Measurements from ENCODE around the gene FCHSD1. TPM values are rescaled to one million over a fixed set of nuclear protein-coding genes. Genes with fewer than 3 reads are reported as not detected.
A peak's percentile ranks its signal among the peaks of the same experiment; 100 is the strongest.
"Not testable (repeated sequence)": the region's sequence is repeated elsewhere in the genome, so short reads cannot be mapped to it uniquely, and the experiment has no call there.

The FCHSD1 gene
- polyA plus RNA-seq, 2 donors = 10.3 to 16.2 TPM

DNA sequence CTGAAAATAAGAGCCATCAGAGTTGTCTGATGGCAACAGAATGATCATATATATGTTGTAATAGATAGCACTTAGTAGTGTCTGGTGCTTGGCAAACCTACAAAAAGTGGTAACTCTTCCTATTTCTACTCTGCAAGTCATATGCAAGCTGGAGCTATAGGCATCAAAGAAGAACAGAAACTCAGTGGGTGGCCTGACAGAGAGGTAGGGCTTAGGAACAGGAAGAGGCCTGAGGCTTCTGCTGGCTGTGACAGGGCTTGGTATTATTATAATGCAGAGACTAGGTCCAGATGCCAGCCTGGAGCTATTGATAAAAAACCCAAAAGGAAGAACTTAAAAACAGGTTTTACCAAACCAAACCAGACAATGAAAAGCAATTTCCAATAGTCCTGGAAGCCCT, 28.0 kb downstream of the FCHSD1 start:
- Histone ChIP-seq H3K4me1 (ENCODE audit: control insufficient read depth in 2 of 2, insufficient read depth in 2 of 2, low read length in 1 of 2) (no peaks in the 10 kb centered on the region), H3K27me3 (ENCODE audit: control insufficient read depth in 1 of 2, insufficient read depth in 2 of 2, low read length in 2 of 2) (no peaks in the 10 kb centered on the region), H3K36me3 (ENCODE audit: control insufficient read depth in 2 of 2, insufficient read depth in 2 of 2, low read length in 1 of 2) (peaks cover 19 to 21% of the 10 kb centered on the region in 2 donors), H3K27ac (ENCODE audit: low read depth in 2 of 2, low read length in 1 of 2) (no peak overlapping the region), H3K9me3 (ENCODE audit: control insufficient read depth in 2 of 2, insufficient read depth in 1 of 2, low read depth in 1 of 2, low read length in 1 of 2) (no peaks in the 10 kb centered on the region), H3K4me3 (ENCODE audit: low read depth in 1 of 2, low read length in 2 of 2) (no peak overlapping the region)

GRCh38 chr5:141618804-141619554, 32.2 kb downstream of the FCHSD1 start, which contains the start of gene DIAPH1:
TSS of gene DIAPH1 (minus strand) at chr5:141619000. CDS start at chr5:141618914, 86 bp downstream.
- H3K27ac ChIP-seq (ENCODE audit: low read depth in 2 of 2, low read length in 1 of 2) = peak within 1 kb of the TSS; percentile 97
- peaks cover 4 to 9% of the 10 kb centered on the region in 2 donors for H3K36me3 ChIP-seq (ENCODE audit: control insufficient read depth in 2 of 2, insufficient read depth in 2 of 2, low read length in 1 of 2)
- no peaks in the 10 kb centered on the region for H3K27me3 ChIP-seq (ENCODE audit: control insufficient read depth in 1 of 2, insufficient read depth in 2 of 2, low read length in 2 of 2)
- H3K4me3 ChIP-seq (ENCODE audit: low read depth in 1 of 2, low read length in 2 of 2) = peak within 1 kb of the TSS; percentile 85 to 87
- no peaks in the 10 kb centered on the region for H3K9me3 ChIP-seq (ENCODE audit: control insufficient read depth in 2 of 2, insufficient read depth in 1 of 2, low read depth in 1 of 2, low read length in 1 of 2)
- WGBS, 2 donors = 1 to 2% methylated on average over 65 to 70 of the region's 70 CpGs
- no peaks in the 10 kb centered on the region for H3K4me1 ChIP-seq (ENCODE audit: control insufficient read depth in 2 of 2, insufficient read depth in 2 of 2, low read length in 1 of 2)

GRCh38 chr5:141618030-141618803, 33.0 kb downstream of the FCHSD1 start:
- Histone ChIP-seq H3K4me3 (ENCODE audit: low read depth in 1 of 2, low read length in 2 of 2) (peak overlapping the region; percentile 85 to 87), H3K27ac (ENCODE audit: low read depth in 2 of 2, low read length in 1 of 2) (peak overlapping the region; percentile 97), H3K4me1 (ENCODE audit: control insufficient read depth in 2 of 2, insufficient read depth in 2 of 2, low read length in 1 of 2) (no peaks in the 10 kb centered on the region), H3K36me3 (ENCODE audit: control insufficient read depth in 2 of 2, insufficient read depth in 2 of 2, low read length in 1 of 2) (peaks cover 4 to 5% of the 10 kb centered on the region in 2 donors), H3K9me3 (ENCODE audit: control insufficient read depth in 2 of 2, insufficient read depth in 1 of 2, low read depth in 1 of 2, low read length in 1 of 2) (no peaks in the 10 kb centered on the region), H3K27me3 (ENCODE audit: control insufficient read depth in 1 of 2, insufficient read depth in 2 of 2, low read length in 2 of 2) (no peaks in the 10 kb centered on the region)
- 1% methylated on average over 35 to 36 of the region's 36 CpGs for WGBS, 2 donors

GRCh38 chr5:141617682-141618029, 33.6 kb downstream of the FCHSD1 start:
- WGBS, 2 donors = 4 to 6% methylated on average over 9 of the region's 9 CpGs
- peak overlapping the region; percentile 85 to 87 for H3K4me3 ChIP-seq (ENCODE audit: low read depth in 1 of 2, low read length in 2 of 2)
- H3K4me1 ChIP-seq (ENCODE audit: control insufficient read depth in 2 of 2, insufficient read depth in 2 of 2, low read length in 1 of 2) = no peaks in the 10 kb centered on the region
- H3K36me3 ChIP-seq (ENCODE audit: control insufficient read depth in 2 of 2, insufficient read depth in 2 of 2, low read length in 1 of 2) = peaks cover 4% of the 10 kb centered on the region in 2 donors
- H3K27ac ChIP-seq (ENCODE audit: low read depth in 2 of 2, low read length in 1 of 2) = peak overlapping the region; percentile 97
- H3K27me3 ChIP-seq (ENCODE audit: control insufficient read depth in 1 of 2, insufficient read depth in 2 of 2, low read length in 2 of 2) = no peaks in the 10 kb centered on the region
- no peaks in the 10 kb centered on the region for H3K9me3 ChIP-seq (ENCODE audit: control insufficient read depth in 2 of 2, insufficient read depth in 1 of 2, low read depth in 1 of 2, low read length in 1 of 2)

- no peaks in the 10 kb centered on the region for H3K27me3 ChIP-seq (ENCODE audit: control insufficient read depth in 1 of 2, insufficient read depth in 2 of 2, low read length in 2 of 2)
- peak overlapping the region in 1 of 2 donors; percentile 97 for H3K27ac ChIP-seq (ENCODE audit: low read depth in 2 of 2, low read length in 1 of 2)
- H3K4me1 ChIP-seq (ENCODE audit: control insufficient read depth in 2 of 2, insufficient read depth in 2 of 2, low read length in 1 of 2) = no peaks in the 10 kb centered on the region
- peak overlapping the region in 1 of 2 donors; percentile 87 for H3K4me3 ChIP-seq (ENCODE audit: low read depth in 1 of 2, low read length in 2 of 2)
- no peaks in the 10 kb centered on the region for H3K9me3 ChIP-seq (ENCODE audit: control insufficient read depth in 2 of 2, insufficient read depth in 1 of 2, low read depth in 1 of 2, low read length in 1 of 2)
- WGBS, 2 donors = 42 to 45% methylated on average over 2 of the region's 2 CpGs
- H3K36me3 ChIP-seq (ENCODE audit: control insufficient read depth in 2 of 2, insufficient read depth in 2 of 2, low read length in 1 of 2) = peaks cover 4% of the 10 kb centered on the region in 2 donors
Observed at GRCh38 chr5:141617128-141617527, 34.1 kb downstream of the FCHSD1 start.

GRCh38 chr5:141615991-141616720, 35.1 kb downstream of the FCHSD1 start:
- Histone ChIP-seq H3K27ac (ENCODE audit: low read depth in 2 of 2, low read length in 1 of 2) (no peak overlapping the region), H3K4me3 (ENCODE audit: low read depth in 1 of 2, low read length in 2 of 2) (peak overlapping the region in 1 of 2 donors; percentile 87), H3K9me3 (ENCODE audit: control insufficient read depth in 2 of 2, insufficient read depth in 1 of 2, low read depth in 1 of 2, low read length in 1 of 2) (no peaks in the 10 kb centered on the region), H3K27me3 (ENCODE audit: control insufficient read depth in 1 of 2, insufficient read depth in 2 of 2, low read length in 2 of 2) (no peaks in the 10 kb centered on the region), H3K4me1 (ENCODE audit: control insufficient read depth in 2 of 2, insufficient read depth in 2 of 2, low read length in 1 of 2) (no peaks in the 10 kb centered on the region), H3K36me3 (ENCODE audit: control insufficient read depth in 2 of 2, insufficient read depth in 2 of 2, low read length in 1 of 2) (peaks cover under 1 to 4% of the 10 kb centered on the region in 2 donors)
- WGBS, 2 donors = 58 to 63% methylated on average over 9 of the region's 9 CpGs

DNA sequence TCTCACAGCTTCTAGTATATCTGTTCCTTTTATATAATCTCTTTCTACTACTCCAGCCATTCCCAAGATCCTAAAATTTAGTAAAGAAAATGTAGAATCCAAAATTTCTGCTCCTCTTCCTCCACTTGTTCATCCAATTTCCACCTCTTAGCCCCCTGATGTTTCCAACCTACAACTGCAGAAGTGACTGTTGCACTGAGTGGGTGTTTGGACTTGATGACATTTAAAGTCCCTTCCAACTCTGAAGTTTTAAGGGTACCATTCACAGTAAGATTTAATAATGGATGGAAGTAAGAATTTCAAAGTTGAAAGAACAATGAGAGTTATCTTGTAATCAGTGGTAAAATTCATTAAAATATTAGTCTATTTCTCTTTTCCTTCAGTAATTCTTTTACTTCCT, 37.9 kb downstream of the FCHSD1 start:
- H3K27ac ChIP-seq (ENCODE audit: low read depth in 2 of 2, low read length in 1 of 2) = no peak overlapping the region
- no peaks in the 10 kb centered on the region for H3K27me3 ChIP-seq (ENCODE audit: control insufficient read depth in 1 of 2, insufficient read depth in 2 of 2, low read length in 2 of 2)
- H3K4me1 ChIP-seq (ENCODE audit: control insufficient read depth in 2 of 2, insufficient read depth in 2 of 2, low read length in 1 of 2) = no peaks in the 10 kb centered on the region
- H3K9me3 ChIP-seq (ENCODE audit: control insufficient read depth in 2 of 2, insufficient read depth in 1 of 2, low read depth in 1 of 2, low read length in 1 of 2) = no peaks in the 10 kb centered on the region
- H3K4me3 ChIP-seq (ENCODE audit: low read depth in 1 of 2, low read length in 2 of 2) = no peak overlapping the region
- no peaks in the 10 kb centered on the region for H3K36me3 ChIP-seq (ENCODE audit: control insufficient read depth in 2 of 2, insufficient read depth in 2 of 2, low read length in 1 of 2)

DNA sequence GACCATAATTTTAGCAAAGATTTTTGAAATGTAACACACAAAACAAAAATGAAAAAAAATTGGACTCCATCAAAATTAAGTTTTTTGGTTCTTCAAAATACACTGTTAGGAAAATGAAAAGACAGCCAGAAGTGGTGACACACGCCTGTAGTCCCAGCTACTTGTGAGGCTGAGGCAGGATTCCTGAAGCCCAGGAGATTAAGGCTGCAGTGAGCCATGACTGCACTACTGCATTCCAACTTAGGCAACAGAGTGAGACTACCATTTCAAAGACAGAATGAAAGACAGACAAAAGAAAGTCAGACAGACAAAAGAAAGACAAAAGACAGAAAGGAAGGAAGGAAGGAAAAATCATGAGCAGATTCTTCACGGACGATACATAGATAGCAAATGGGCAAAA, 39.9 kb downstream of the FCHSD1 start:
- no peak overlapping the region for H3K27ac ChIP-seq (ENCODE audit: low read depth in 2 of 2, low read length in 1 of 2)
- H3K9me3 ChIP-seq (ENCODE audit: control insufficient read depth in 2 of 2, insufficient read depth in 1 of 2, low read depth in 1 of 2, low read length in 1 of 2) = no peaks in the 10 kb centered on the region
- WGBS, 2 donors = 75 to 83% methylated on average over 3 of the region's 3 CpGs

GRCh38 chr5:141609921-141610320, 41.3 kb downstream of the FCHSD1 start:
- not testable (repeated sequence) for H3K27ac ChIP-seq (ENCODE audit: low read depth in 2 of 2, low read length in 1 of 2); H3K4me1 ChIP-seq (ENCODE audit: control insufficient read depth in 2 of 2, insufficient read depth in 2 of 2, low read length in 1 of 2); H3K4me3 ChIP-seq (ENCODE audit: low read depth in 1 of 2, low read length in 2 of 2); H3K27me3 ChIP-seq (ENCODE audit: control insufficient read depth in 1 of 2, insufficient read depth in 2 of 2, low read length in 2 of 2); H3K36me3 ChIP-seq (ENCODE audit: control insufficient read depth in 2 of 2, insufficient read depth in 2 of 2, low read length in 1 of 2); H3K9me3 ChIP-seq (ENCODE audit: control insufficient read depth in 2 of 2, insufficient read depth in 1 of 2, low read depth in 1 of 2, low read length in 1 of 2)
- 95 to 98% methylated on average over 7 of the region's 7 CpGs for WGBS, 2 donors

More for the DNA sequence above, 39.9 kb downstream of the FCHSD1 start:
- Histone ChIP-seq H3K36me3 (ENCODE audit: control insufficient read depth in 2 of 2, insufficient read depth in 2 of 2, low read length in 1 of 2) (no peaks in the 10 kb centered on the region), H3K4me1 (ENCODE audit: control insufficient read depth in 2 of 2, insufficient read depth in 2 of 2, low read length in 1 of 2) (no peaks in the 10 kb centered on the region), H3K4me3 (ENCODE audit: low read depth in 1 of 2, low read length in 2 of 2) (no peak overlapping the region), H3K27me3 (ENCODE audit: control insufficient read depth in 1 of 2, insufficient read depth in 2 of 2, low read length in 2 of 2) (no peaks in the 10 kb centered on the region)

All from esophagus (tissue), 2 donors.